HepG2 (cell line): ENCODE results near the gene HDAC4. TPM values are rescaled to one million over a fixed set of nuclear protein-coding genes. Genes with fewer than 3 reads are reported as not detected.

ENCODE experiments used
- FOXC1 ChIP-seq: sonication (generic); formaldehyde crosslinking; IDR thresholded peaks from 2 replicates; pipeline ENCODE4 v1.8.0; 2022; ENCODE audit warnings: mild to moderate bottlenecking, missing genetic modification reagents, borderline replicate concordance
- HNF4A ChIP-seq: sonication (generic); formaldehyde crosslinking; IDR thresholded peaks from 2 replicates; pipeline ENCODE4 v1.4.0; 2020; ENCODE audit warnings: missing genetic modification reagents
- JUNB ChIP-seq: sonication (generic); formaldehyde crosslinking; IDR thresholded peaks from 2 replicates; pipeline ENCODE4 v1.8.0; 2022; ENCODE audit warnings: missing genetic modification reagents, mild to moderate bottlenecking, borderline replicate concordance
- MBD4 ChIP-seq: IDR thresholded peaks from 2 replicates; pipeline ENCODE4 v1.6.1; 2012; ENCODE audit warnings: low read length, inconsistent platforms, borderline replicate concordance
- NCOR1 ChIP-seq: fragments of 200-600 bp; sonication (generic); IDR thresholded peaks from 2 replicates; pipeline ENCODE4 v1.7.0; 2017; ENCODE audit warnings: antibody characterized with exemption, low read length, borderline replicate concordance
- NR2F6 ChIP-seq, 2 experiments: IDR thresholded peaks; 2 replicates each; pipeline ENCODE4 v1.6.1; 2016; ENCODE audit warnings: antibody characterized with exemption in 1 of 2, mild to moderate bottlenecking in 1 of 2
- PPARG ChIP-seq: conservative IDR thresholded peaks from 2 replicates; pipeline ENCODE4 v1.6.1; 2016; ENCODE audit warnings: missing biosample characterization, missing genetic modification reagents
- SOX6 ChIP-seq, 2 experiments: fragments of 450-650 bp in 1 of 2; sonication (generic) in 1 of 2; formaldehyde crosslinking in 1 of 2; IDR thresholded peaks; 2 replicates each; pipeline versions ENCODE4 v1.4.0 to v1.6.1; 2017 to 2020; ENCODE audit warnings: antibody characterized with exemption in 1 of 2, mild to moderate bottlenecking in 1 of 2, missing genetic modification reagents in 1 of 2
- TBX2 ChIP-seq: sonication (generic); formaldehyde crosslinking; IDR thresholded peaks from 2 replicates; pipeline ENCODE4 v1.5.0; 2020; ENCODE audit warnings: missing genetic modification reagents, mild to moderate bottlenecking, borderline replicate concordance
- TCF12 ChIP-seq, 2 experiments: fragments of 450-650 bp in 1 of 2; sonication (generic) in 1 of 2; formaldehyde crosslinking in 1 of 2; IDR thresholded peaks; 2 replicates each; pipeline versions ENCODE4 v1.6.1 to v1.8.0; 2017 to 2022; ENCODE audit warnings: antibody characterized with exemption in 1 of 2, mild to moderate bottlenecking in 1 of 2, missing genetic modification reagents in 1 of 2, moderate library complexity in 1 of 2
- ZFAT ChIP-seq: sonication (generic); formaldehyde crosslinking; conservative IDR thresholded peaks from 2 replicates; pipeline ENCODE4 v1.8.1; 2023; ENCODE audit warnings: missing genetic modification reagents, inconsistent platforms
- ZNF12 ChIP-seq: sonication (generic); formaldehyde crosslinking; IDR thresholded peaks from 2 replicates; pipeline ENCODE4 v1.5.0; 2020; ENCODE audit warnings: missing genetic modification reagents
- ZNF260 ChIP-seq: sonication (generic); formaldehyde crosslinking; IDR thresholded peaks from 2 replicates; pipeline ENCODE4 v1.4.0; 2020; ENCODE audit warnings: missing genetic modification reagents, low read depth, mild to moderate bottlenecking, borderline replicate concordance
- ZNF282 ChIP-seq: fragments of 450-650 bp; IDR thresholded peaks from 2 replicates; pipeline ENCODE4 v1.6.1; 2018; ENCODE audit not compliant: partially characterized antibody
- ZNF3 ChIP-seq: IDR thresholded peaks from 2 replicates; pipeline ENCODE4 v1.7.0; 2017; ENCODE audit warnings: inconsistent platforms
- ZNF772 ChIP-seq: sonication (generic); formaldehyde crosslinking; IDR thresholded peaks from 2 replicates; pipeline ENCODE4 v1.5.0; 2020; ENCODE audit warnings: mild to moderate bottlenecking, missing genetic modification reagents
- ZNF841 ChIP-seq: sonication (generic); formaldehyde crosslinking; IDR thresholded peaks from 2 replicates; pipeline ENCODE4 v1.8.1; 2023; ENCODE audit warnings: missing genetic modification reagents, borderline replicate concordance
- polyA plus RNA-seq, 8 experiments: library from polyadenylated mRNA; depleted of rRNA in 3 of 8; stranded (reverse) in 7 of 8; unstranded in 1 of 8; fragments of >200 nt; fragmentation: Illumina TruSeq in 4 of 8; extraction: Trizol in 4 of 8; gene quantifications; 2 replicates each; pipeline versions ENCODE4 v1.2.1 to v1.2.3, GENCODE V29; 2011 to 2016; ENCODE audit warnings: low read depth in 4 of 8, missing spikeins in 1 of 8, mixed read lengths in 1 of 8; ENCODE audit not compliant: insufficient read depth in 1 of 8
- total RNA-seq, 5 experiments: library from RNA; depleted of rRNA; stranded (reverse); fragments of >200 nt; fragmentation: Illumina TruSeq; extraction: Trizol; gene quantifications; 2 replicates each; pipeline ENCODE4 v1.2.3, GENCODE V29; 2016; ENCODE audit warnings: low read depth in 1 of 5
- TF ChIP-seq, protein P1 (sequence below): IDR thresholded peaks from 2 replicates; pipeline ENCODE4 v1.6.1; 2018; ENCODE audit warnings: missing genetic modification reagents
- TF ChIP-seq, protein P2 (sequence below): IDR thresholded peaks from 2 replicates; pipeline ENCODE4 v1.6.1; 2016; ENCODE audit warnings: low read depth, missing genetic modification reagents, missing compliant biosample characterization
- TF ChIP-seq, protein P3 (sequence below): sonication (generic); formaldehyde crosslinking; IDR thresholded peaks from 2 replicates; pipeline ENCODE4 v1.4.0; 2020; ENCODE audit warnings: mild to moderate bottlenecking, low read depth, missing genetic modification reagents
- TF ChIP-seq, protein P4 (sequence below): IDR thresholded peaks from 2 replicates; pipeline ENCODE4 v1.6.1; 2016; ENCODE audit warnings: low read depth, borderline replicate concordance

Gene HDAC4
- total and polyA plus RNA-seq, 2 of the 13 experiments (the other 11 are each of a cell fraction or from before 2014, with no cell fraction given), result 10.1 to 11.5 TPM

DNA sequence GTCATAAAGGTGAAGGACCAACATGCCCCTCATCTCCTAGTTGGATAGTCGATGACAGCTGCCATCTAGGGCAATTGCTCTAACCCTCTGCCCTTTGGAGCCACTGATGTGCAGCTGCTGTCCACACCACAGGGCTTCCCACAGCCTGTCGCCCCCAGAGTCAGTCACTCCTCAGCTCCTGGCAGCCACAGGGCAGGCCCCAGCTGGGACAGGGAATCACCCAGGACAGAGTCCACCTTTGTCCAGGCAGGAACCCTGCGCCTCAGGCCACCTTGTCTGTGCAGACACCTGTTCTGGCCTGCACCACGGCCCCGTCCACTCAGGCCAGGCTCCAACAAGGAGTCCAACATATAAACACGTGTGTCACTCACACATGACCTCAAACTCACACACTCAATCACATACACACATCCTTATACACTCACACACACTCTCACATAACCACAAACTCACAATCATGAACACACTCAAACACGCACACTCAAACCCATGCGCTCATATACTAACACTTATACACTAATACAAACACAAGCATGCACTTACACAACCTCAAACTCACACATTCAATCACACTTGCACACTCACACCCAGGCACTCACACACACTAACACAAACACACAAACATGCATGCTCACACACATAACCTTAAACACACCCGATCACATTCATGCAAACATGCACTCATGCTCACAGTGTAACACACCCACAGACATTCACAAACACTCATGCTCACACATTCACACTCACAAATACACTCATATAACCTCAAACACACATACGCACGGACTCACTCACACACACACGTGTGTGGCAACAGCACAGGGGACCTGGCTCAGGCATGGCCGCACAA lies 29.7 kb downstream of the HDAC4 start (continued):
- TF ChIP-seq, protein P1, sequence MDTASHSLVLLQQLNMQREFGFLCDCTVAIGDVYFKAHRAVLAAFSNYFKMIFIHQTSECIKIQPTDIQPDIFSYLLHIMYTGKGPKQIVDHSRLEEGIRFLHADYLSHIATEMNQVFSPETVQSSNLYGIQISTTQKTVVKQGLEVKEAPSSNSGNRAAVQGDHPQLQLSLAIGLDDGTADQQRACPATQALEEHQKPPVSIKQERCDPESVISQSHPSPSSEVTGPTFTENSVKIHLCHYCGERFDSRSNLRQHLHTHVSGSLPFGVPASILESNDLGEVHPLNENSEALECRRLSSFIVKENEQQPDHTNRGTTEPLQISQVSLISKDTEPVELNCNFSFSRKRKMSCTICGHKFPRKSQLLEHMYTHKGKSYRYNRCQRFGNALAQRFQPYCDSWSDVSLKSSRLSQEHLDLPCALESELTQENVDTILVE (CRISPR knock-in tag), result no peak
- TF ChIP-seq PPARG (CRISPR knock-in tag) (no peak), ZNF12 (CRISPR knock-in tag) (no peak), NCOR1 (no peak), ZNF260 (CRISPR knock-in tag) (no peak), MBD4 (no peak), FOXC1 (CRISPR knock-in tag) (no peak), ZFAT (CRISPR knock-in tag) (no peak), TBX2 (CRISPR knock-in tag) (no peak), TCF12 (IDR thresholded peaks at IDR 0.05) (no peak), TCF12 (CRISPR knock-in tag; IDR thresholded peaks at IDR 0.05) (no peak), ZNF282 (peak; percentile 63), ZNF772 (CRISPR knock-in tag) (no peak), JUNB (CRISPR knock-in tag) (0 out of 2 replicates have a peak, but pooled peaks have one; percentile 27), ZNF3 (CRISPR knock-in tag) (no peak), NR2F6 (IDR thresholded peaks at IDR 0.05) (no peak), NR2F6 (CRISPR knock-in tag; IDR thresholded peaks at IDR 0.05) (no peak), SOX6 (IDR thresholded peaks at IDR 0.05) (peak; percentile 88; the same call in 1 of the 2 replicates), SOX6 (CRISPR knock-in tag; IDR thresholded peaks at IDR 0.05) (no peak), HNF4A (CRISPR knock-in tag) (no peak), ZNF841 (CRISPR knock-in tag) (no peak)
- TF ChIP-seq, protein P2, sequence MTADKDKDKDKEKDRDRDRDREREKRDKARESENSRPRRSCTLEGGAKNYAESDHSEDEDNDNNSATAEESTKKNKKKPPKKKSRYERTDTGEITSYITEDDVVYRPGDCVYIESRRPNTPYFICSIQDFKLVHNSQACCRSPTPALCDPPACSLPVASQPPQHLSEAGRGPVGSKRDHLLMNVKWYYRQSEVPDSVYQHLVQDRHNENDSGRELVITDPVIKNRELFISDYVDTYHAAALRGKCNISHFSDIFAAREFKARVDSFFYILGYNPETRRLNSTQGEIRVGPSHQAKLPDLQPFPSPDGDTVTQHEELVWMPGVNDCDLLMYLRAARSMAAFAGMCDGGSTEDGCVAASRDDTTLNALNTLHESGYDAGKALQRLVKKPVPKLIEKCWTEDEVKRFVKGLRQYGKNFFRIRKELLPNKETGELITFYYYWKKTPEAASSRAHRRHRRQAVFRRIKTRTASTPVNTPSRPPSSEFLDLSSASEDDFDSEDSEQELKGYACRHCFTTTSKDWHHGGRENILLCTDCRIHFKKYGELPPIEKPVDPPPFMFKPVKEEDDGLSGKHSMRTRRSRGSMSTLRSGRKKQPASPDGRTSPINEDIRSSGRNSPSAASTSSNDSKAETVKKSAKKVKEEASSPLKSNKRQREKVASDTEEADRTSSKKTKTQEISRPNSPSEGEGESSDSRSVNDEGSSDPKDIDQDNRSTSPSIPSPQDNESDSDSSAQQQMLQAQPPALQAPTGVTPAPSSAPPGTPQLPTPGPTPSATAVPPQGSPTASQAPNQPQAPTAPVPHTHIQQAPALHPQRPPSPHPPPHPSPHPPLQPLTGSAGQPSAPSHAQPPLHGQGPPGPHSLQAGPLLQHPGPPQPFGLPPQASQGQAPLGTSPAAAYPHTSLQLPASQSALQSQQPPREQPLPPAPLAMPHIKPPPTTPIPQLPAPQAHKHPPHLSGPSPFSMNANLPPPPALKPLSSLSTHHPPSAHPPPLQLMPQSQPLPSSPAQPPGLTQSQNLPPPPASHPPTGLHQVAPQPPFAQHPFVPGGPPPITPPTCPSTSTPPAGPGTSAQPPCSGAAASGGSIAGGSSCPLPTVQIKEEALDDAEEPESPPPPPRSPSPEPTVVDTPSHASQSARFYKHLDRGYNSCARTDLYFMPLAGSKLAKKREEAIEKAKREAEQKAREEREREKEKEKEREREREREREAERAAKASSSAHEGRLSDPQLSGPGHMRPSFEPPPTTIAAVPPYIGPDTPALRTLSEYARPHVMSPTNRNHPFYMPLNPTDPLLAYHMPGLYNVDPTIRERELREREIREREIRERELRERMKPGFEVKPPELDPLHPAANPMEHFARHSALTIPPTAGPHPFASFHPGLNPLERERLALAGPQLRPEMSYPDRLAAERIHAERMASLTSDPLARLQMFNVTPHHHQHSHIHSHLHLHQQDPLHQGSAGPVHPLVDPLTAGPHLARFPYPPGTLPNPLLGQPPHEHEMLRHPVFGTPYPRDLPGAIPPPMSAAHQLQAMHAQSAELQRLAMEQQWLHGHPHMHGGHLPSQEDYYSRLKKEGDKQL (CRISPR knock-in tag), result no peak
- TF ChIP-seq, protein P3, sequence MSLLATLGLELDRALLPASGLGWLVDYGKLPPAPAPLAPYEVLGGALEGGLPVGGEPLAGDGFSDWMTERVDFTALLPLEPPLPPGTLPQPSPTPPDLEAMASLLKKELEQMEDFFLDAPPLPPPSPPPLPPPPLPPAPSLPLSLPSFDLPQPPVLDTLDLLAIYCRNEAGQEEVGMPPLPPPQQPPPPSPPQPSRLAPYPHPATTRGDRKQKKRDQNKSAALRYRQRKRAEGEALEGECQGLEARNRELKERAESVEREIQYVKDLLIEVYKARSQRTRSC (CRISPR knock-in tag), result no peak
- TF ChIP-seq, protein P4, sequence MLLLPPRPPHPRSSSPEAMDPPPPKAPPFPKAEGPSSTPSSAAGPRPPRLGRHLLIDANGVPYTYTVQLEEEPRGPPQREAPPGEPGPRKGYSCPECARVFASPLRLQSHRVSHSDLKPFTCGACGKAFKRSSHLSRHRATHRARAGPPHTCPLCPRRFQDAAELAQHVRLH (CRISPR knock-in tag), result no peak
